ENCODE measurements around the gene SLC46A2. TPM values are rescaled to one million over a fixed set of nuclear protein-coding genes. Genes with fewer than 3 reads are reported as not detected.

SLC46A2 gene
- total and polyA plus RNA-seq, 4 donors = 0.18 TPM; not detected in 3

DNA sequence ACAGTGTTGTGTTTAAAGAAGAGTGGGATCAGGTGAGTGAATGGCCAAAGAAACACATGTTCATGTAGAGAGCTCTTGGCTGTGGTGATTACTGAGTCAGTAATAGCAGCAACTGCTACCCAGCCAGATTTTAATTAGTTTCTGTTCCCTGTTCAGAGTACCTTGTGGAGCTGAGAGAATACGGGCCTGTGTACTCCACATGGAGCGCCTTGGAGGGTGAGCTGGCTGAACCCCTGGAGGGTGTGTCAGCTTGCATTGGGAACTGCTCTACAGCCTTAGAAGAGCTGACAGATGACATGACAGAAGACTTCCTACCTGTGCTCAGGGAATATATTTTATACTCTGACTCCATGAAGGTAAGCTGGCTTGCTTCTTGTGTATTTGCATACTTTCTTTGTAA is 52.3 kb downstream of the SLC46A2 start:
- no peak for DNase-seq
- 92 to 98% methylated on average over 2 of the region's 2 CpGs for WGBS, 2 donors
- Histone ChIP-seq H3K36me3 (ENCODE audit: control insufficient read depth in 1 of 2, insufficient read depth in 2 of 2, low read length in 1 of 2) (peaks cover 2 to 3% of the 10 kb centered on the region in 2 donors), H3K27ac (ENCODE audit: low read depth in 1 of 2, low read length in 2 of 2) (no peak overlapping the region), H3K4me1 (ENCODE audit: control insufficient read depth in 1 of 2, insufficient read depth in 2 of 2, low read length in 2 of 2) (no peaks in the 10 kb centered on the region), H3K4me3 (ENCODE audit: low read length in 2 of 2) (no peak overlapping the region), H3K9me3 (ENCODE audit: control insufficient read depth, low read length) (no peaks in the 10 kb centered on the region), H3K27me3 (ENCODE audit: control insufficient read depth in 1 of 2, insufficient read depth in 2 of 2, low read length in 1 of 2) (no peaks in the 10 kb centered on the region)
- intact Hi-C loops (cut with DNase I) = no loop called here
- no peak for ATAC-seq (ENCODE audit: low FRiP score)

DNA sequence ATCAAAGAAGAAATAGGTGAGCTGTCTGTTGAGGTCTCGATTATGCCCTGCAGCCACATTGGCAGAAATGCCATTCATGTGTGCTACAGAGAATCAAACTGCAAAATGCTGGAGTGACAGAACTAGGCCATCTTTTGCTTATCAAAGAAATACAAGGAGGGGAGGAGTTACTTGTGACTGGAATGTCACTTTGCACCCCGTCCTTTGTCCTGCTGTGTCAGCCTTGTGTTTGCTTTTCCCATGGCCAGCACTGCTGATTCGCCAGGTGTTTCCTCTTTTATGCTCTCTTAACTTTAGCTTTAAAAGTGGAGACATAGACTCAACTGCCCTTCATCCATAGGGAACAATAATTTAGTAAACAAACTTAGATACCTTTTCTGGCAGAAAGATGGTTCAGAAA is 54.3 kb downstream of the SLC46A2 start:
- Histone ChIP-seq H3K4me1 (ENCODE audit: control insufficient read depth in 1 of 2, insufficient read depth in 2 of 2, low read length in 2 of 2) (peaks cover 0 to 3% of the 10 kb centered on the region in 2 donors), H3K36me3 (ENCODE audit: control insufficient read depth in 1 of 2, insufficient read depth in 2 of 2, low read length in 1 of 2) (peaks cover 2 to 3% of the 10 kb centered on the region in 2 donors), H3K27me3 (ENCODE audit: control insufficient read depth in 1 of 2, insufficient read depth in 2 of 2, low read length in 1 of 2) (no peaks in the 10 kb centered on the region), H3K27ac (ENCODE audit: low read depth in 1 of 2, low read length in 2 of 2) (no peak overlapping the region), H3K4me3 (ENCODE audit: low read length in 2 of 2) (no peak overlapping the region), H3K9me3 (ENCODE audit: control insufficient read depth, low read length) (no peaks in the 10 kb centered on the region)
- ATAC-seq (ENCODE audit: low FRiP score) (no peak), DNase-seq (no peak)
- intact Hi-C loops (cut with DNase I) = no loop called here
- 87 to 91% methylated on average over 3 of the region's 3 CpGs for WGBS, 2 donors

DNA sequence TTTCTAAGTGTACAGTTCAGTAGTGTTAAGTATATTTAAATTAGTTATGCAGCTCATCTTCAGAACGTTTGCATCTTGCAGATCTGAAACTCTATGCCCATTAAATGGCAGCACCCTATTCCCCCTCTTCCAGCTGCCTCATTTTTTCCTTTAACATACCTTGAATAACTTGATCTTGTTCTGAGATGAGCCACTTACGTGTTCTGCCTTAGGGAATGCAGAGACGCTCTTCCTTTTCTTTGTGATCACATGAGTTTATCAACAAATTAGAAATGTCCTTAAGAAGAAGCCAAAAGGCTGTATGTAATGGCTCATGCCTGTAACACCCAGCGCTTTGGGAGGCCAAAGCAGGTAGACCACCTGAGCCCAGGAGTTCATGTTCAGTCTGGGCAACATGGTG is 57.6 kb downstream of the SLC46A2 start:
- no peak overlapping the region for H3K27ac ChIP-seq (ENCODE audit: low read depth in 1 of 2, low read length in 2 of 2)
- no peak for DNase-seq
- WGBS, 2 donors = 92 to 93% methylated on average over 4 of the region's 4 CpGs
- H3K4me1 ChIP-seq (ENCODE audit: control insufficient read depth in 1 of 2, insufficient read depth in 2 of 2, low read length in 2 of 2) = peaks cover 0 to 3% of the 10 kb centered on the region in 2 donors
- no peaks in the 10 kb centered on the region for H3K9me3 ChIP-seq (ENCODE audit: control insufficient read depth, low read length)
- H3K4me3 ChIP-seq (ENCODE audit: low read length in 2 of 2) = no peak overlapping the region
- intact Hi-C loops (cut with DNase I) = no loop called here
- peaks cover 2 to 3% of the 10 kb centered on the region in 2 donors for H3K36me3 ChIP-seq (ENCODE audit: control insufficient read depth in 1 of 2, insufficient read depth in 2 of 2, low read length in 1 of 2)
- H3K27me3 ChIP-seq (ENCODE audit: control insufficient read depth in 1 of 2, insufficient read depth in 2 of 2, low read length in 1 of 2) = no peaks in the 10 kb centered on the region
- ATAC-seq (ENCODE audit: low FRiP score) = no peak

DNA sequence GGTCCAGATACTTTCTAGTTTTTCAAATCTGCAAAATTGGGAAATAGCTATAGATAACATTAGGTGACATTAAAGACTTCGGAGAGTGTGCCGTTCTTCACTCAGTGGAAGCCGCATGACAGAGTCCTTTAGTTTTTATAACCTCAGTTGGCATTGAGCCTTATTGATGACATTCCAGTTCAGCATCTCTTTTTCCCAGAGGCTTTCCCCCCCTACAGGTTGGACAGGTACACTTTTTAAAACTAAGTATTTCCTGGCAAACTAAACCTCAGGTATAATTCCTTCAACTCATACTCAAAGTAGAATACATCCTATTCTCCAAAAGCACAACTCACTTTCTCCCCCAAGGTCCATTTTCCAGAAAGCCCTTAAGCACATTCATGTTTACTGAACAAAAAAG is 58.7 kb downstream of the SLC46A2 start:
- intact Hi-C loops (cut with DNase I) = no loop called here
- Histone ChIP-seq H3K27me3 (ENCODE audit: control insufficient read depth in 1 of 2, insufficient read depth in 2 of 2, low read length in 1 of 2) (no peaks in the 10 kb centered on the region), H3K36me3 (ENCODE audit: control insufficient read depth in 1 of 2, insufficient read depth in 2 of 2, low read length in 1 of 2) (peaks cover 2 to 3% of the 10 kb centered on the region in 2 donors), H3K4me1 (ENCODE audit: control insufficient read depth in 1 of 2, insufficient read depth in 2 of 2, low read length in 2 of 2) (peaks cover 0 to 3% of the 10 kb centered on the region in 2 donors), H3K27ac (ENCODE audit: low read depth in 1 of 2, low read length in 2 of 2) (peak overlapping the region in 1 of 2 donors; percentile 33), H3K9me3 (ENCODE audit: control insufficient read depth, low read length) (no peaks in the 10 kb centered on the region), H3K4me3 (ENCODE audit: low read length in 2 of 2) (no peak overlapping the region)
- ATAC-seq (ENCODE audit: low FRiP score) (no peak), DNase-seq (no peak)
- WGBS, 2 donors = 88 to 89% methylated on average over 3 of the region's 3 CpGs

DNA sequence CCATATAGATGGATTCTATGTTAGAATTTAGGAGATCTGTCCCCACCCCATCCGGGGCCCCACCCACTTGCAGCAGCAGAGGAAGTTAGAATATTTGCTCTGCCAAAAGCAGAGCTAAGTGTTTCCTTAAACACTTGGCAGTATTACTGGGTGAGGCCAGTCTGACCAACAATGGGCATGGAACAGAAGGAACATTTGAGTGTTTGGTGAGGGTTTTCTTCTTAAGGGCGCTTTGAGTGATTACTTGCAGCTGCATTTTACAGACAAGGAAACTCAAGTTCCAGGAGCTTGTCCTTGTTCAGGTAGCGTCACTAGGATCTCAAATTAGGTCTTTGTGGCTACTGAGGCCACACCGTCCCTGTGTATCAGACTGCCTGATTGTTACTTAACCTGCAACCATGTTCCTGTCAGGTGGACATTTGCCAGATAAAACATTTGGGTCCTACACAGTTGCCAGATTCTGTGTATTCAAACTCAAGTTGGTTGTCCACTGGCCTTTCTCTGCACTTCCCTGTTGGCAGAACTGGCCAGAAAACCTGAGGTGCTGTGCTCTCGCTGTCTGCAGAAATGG is 59.3 kb downstream of the SLC46A2 start:
- Histone ChIP-seq H3K36me3 (ENCODE audit: control insufficient read depth in 1 of 2, insufficient read depth in 2 of 2, low read length in 1 of 2) (peaks cover 2% of the 10 kb centered on the region in 2 donors), H3K4me1 (ENCODE audit: control insufficient read depth in 1 of 2, insufficient read depth in 2 of 2, low read length in 2 of 2) (peaks cover 0 to 3% of the 10 kb centered on the region in 2 donors), H3K27ac (ENCODE audit: low read depth in 1 of 2, low read length in 2 of 2) (peak overlapping the region; percentile 33 to 83), H3K4me3 (ENCODE audit: low read length in 2 of 2) (no peak overlapping the region), H3K27me3 (ENCODE audit: control insufficient read depth in 1 of 2, insufficient read depth in 2 of 2, low read length in 1 of 2) (no peaks in the 10 kb centered on the region), H3K9me3 (ENCODE audit: control insufficient read depth, low read length) (no peaks in the 10 kb centered on the region)
- peak; percentile 84 for ATAC-seq (ENCODE audit: low FRiP score)
- DNase-seq = peak; percentile 75 to 80
- intact Hi-C loops (cut with DNase I) = no loop called here
- 25 to 46% methylated on average over 5 of the region's 5 CpGs for WGBS, 2 donors

Other genes starting within 250 kb of the SLC46A2 start
- 10 to 100 TPM; 14.1 to 19.9 TPM for gene INIP, start 172.8 kb downstream of the SLC46A2 start, total RNA-seq
- 10 to 100 TPM in 1 of 2 donors, 1 to 10 TPM in 1; 6.4 to 11.5 TPM for gene INIP, start 172.8 kb downstream of the SLC46A2 start, polyA plus RNA-seq
- 10 to 100 TPM in 1 of 2 donors, 1 to 10 TPM in 1; 9.1 to 11.3 TPM for gene SNX30, start 140.1 kb downstream of the SLC46A2 start, total RNA-seq
- 1 to 10 TPM; 2.8 to 4.4 TPM for gene SNX30, start 140.1 kb downstream of the SLC46A2 start, polyA plus RNA-seq
- 1 to 10 TPM; 1.5 to 2.1 TPM for gene ZNF883, start 121.3 kb upstream of the SLC46A2 start, total RNA-seq
- gene ZNF883, start 121.3 kb upstream of the SLC46A2 start, polyA plus RNA-seq = 1 to 10 TPM; 1.0 to 1.9 TPM
- gene ZFP37, start 165.8 kb upstream of the SLC46A2 start, total RNA-seq = 1 to 10 TPM; 4.5 to 6.8 TPM
- gene ZFP37, start 165.8 kb upstream of the SLC46A2 start, polyA plus RNA-seq = 1 to 10 TPM in 1 of 2 donors, under 1 TPM in 1; 0.75 to 2.0 TPM